ENCODE data around the gene PRSS36.

GRCh38 chr16:31131416-31131815 lies 18.4 kb downstream of the PRSS36 start:
- TF ChIP-seq CTCF (IDR thresholded peaks at IDR 0.05; ENCODE audit: insufficient read depth, low read length, poor library complexity, severe bottlenecking): no peak
- TF ChIP-seq EZH2phosphoT487 (conservative IDR thresholded peaks at IDR 0.05; ENCODE audit: low read length): no peak
